SU-DHL-6 (cell line): Measurements from ENCODE around the gene RAI1.

Experiments
- EZH2phosphoT487 ChIP-seq: fragments of 200-600 bp; sonication (generic), shearing (Covaris generic); conservative IDR thresholded peaks from 2 replicates; pipeline ENCODE4 v1.6.1; 2018; ENCODE audit warnings: mild to moderate bottlenecking, antibody characterized with exemption, low read length, moderate library complexity, mixed read lengths
- TF ChIP-seq, protein P1 (sequence below): fragments of 200-600 bp; sonication (generic); IDR thresholded peaks from one replicate; pipeline ENCODE4 v1.5.1; 2017; ENCODE audit warnings: antibody characterized with exemption, mild to moderate bottlenecking, low read length, moderate library complexity; ENCODE audit not compliant: insufficient read depth, poor library complexity, severe bottlenecking

DNA sequence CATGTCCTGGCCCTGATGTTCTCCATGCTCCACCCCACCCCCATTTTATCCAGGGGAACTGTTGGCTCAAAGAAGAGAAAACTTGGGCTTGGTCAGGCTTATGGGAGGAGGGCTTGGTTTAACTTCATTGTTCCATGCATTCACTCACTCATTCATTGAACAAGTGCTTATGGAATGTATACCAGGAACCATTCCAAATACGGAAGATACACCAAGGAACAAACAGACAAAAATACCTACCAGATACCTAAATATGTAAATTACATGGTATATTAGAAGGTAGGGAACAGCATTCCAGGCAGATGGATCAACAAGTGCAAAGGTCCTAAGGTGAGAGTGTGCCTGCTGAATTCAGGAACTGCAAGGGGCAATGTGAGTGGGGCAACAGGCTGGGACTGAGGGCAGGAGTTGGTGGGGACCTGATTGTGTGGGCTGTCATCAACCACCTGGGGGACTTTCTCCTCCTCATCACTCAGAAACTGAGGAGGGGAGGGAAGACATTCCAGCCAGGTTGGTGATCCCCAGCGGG, 39.9 kb downstream of the RAI1 start:
- TF ChIP-seq, protein P1, sequence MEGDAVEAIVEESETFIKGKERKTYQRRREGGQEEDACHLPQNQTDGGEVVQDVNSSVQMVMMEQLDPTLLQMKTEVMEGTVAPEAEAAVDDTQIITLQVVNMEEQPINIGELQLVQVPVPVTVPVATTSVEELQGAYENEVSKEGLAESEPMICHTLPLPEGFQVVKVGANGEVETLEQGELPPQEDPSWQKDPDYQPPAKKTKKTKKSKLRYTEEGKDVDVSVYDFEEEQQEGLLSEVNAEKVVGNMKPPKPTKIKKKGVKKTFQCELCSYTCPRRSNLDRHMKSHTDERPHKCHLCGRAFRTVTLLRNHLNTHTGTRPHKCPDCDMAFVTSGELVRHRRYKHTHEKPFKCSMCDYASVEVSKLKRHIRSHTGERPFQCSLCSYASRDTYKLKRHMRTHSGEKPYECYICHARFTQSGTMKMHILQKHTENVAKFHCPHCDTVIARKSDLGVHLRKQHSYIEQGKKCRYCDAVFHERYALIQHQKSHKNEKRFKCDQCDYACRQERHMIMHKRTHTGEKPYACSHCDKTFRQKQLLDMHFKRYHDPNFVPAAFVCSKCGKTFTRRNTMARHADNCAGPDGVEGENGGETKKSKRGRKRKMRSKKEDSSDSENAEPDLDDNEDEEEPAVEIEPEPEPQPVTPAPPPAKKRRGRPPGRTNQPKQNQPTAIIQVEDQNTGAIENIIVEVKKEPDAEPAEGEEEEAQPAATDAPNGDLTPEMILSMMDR, result no peak
- TF ChIP-seq EZH2phosphoT487, result no peak
